Stimulated activated CD4-positive, alpha-beta T cell treated with anti-CD3 and anti-CD28 coated beads, Interleukin-15, amount 100 ng/mL, for 48 hours (primary cell): ENCODE measurements around the gene HACD4.

Experiments used
- DNase-seq, 2 donors: peaks; one replicate each; pipeline ENCODE4 v3.0.0-alpha.2; 2020; ENCODE audit warnings: low read depth in 2 of 2

HACD4 gene, protein sequence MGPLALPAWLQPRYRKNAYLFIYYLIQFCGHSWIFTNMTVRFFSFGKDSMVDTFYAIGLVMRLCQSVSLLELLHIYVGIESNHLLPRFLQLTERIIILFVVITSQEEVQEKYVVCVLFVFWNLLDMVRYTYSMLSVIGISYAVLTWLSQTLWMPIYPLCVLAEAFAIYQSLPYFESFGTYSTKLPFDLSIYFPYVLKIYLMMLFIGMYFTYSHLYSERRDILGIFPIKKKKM

DNA sequence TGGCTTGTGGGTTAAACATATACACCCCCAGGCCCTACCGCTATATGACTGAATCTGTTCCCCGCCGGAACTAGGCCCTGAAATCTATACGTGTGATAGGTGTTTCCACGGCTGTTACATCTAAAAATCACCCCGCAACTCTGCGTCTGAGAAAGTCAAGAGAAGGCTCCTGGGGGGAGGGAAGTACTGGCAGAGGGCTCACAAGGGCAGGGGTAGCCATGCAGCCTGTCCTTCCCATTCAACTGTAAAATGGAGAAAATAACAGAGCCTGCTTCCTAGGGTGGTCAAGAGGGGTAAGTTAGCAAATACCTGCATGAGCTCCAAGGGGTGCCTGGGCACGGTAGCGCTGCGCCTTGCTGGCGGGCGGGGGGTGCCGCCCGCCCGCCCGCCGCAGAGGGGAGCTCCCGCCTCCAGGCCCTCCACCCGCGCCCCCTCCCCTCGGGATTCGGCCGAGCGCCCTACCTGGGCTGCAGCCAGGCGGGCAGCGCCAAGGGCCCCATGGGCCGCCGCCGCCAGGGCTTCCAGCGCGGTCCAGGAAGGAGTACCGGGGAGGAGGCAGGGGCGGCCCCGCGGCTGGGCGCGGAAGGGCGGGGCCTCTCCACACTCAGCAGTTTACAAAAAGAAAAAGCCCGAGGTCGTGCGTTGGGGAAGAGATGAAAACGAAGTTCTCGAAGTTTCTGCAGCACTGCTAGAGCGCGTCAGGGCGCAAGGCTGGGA lies at the start of gene HACD4:
Gene HACD4, minus strand, starts transcription at position 550 of the 717 bp plus-strand sequence. Its CDS starts 50 bp downstream, at position 500.
- DNase-seq = peak; percentile 37 to 44

DNA sequence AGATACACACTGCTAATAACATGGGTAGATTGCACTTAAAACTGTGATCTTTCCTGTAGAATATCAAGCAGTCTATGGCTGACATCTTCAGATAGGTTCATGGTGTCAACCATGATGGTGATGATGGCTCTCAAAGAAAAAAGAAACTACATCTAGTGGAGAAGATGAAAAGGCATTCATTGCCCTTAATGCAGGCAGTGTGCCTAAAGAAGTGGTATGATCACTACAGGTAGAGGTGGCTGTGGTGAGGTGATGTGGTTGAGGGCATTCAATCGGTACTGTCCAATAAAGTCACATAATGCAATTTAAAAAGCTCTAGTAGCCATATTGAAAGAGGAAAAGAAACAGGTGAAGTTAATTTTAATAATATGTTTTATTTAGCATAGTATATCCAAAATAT lies 49.4 kb upstream of the HACD4 start:
- DNase-seq = no peak

DNA sequence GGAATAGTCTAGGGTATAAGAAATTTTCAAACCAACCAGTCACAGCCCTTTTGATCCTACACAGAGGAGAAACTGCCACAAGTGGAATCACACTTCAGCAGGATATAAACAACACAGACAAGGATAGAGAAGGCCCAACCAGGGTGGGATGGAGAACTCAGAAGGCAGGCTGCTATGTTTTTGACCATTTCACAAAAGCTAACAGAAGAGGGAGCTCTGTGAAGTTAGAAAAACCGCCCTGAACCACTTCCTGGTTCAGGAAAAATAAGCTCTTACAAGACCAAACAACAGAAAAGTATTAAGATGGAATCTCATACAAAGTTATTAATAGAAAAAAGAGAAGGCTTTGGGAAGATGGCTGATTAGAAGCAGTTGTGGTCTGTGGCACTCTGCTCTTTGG lies 47.3 kb upstream of the HACD4 start:
- no peak for DNase-seq

DNA sequence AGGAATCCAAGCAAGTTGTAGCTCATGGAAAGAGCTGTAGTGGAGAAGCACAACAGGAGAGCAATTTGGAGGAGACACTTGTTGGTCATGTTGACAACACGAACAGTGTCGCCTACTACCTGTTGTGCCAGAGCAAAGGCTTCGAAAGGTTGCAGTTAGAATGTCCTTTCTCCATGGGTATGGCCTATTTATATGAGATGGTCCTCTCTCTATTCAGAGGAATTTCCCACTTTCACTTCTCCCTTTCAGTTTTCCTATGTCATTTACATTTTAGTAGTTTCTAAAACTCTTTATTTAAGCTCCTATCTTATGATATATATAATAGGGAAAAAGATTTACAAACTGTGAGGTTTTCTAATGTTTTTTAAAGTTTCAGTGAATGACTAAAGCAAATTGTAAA lies 46.3 kb upstream of the HACD4 start, which contains the start of gene IFNB1:
Gene IFNB1, minus strand, starts transcription at position 162 of the 400 bp plus-strand sequence. Its CDS starts 73 bp downstream, at position 89.
- DNase-seq = no peak

DNA sequence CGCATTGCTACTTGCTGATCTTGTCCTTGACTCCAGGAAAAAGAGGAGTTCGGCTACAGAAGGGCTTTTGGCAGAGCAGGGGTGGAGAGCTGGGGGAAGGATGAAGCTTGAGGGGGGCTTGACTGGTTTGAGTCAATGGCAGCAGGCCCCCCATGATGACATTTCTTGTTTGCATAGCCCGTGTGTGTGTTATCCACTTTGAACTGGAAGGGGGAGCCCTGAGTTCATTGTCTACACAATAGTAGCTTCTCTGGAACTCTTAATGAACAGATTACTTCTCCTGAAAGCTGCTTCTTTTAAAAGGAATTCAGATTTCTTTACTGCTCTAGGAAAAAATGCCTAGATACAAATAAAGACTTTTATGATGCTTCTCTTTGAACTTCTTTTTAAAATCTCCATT lies 44.0 kb upstream of the HACD4 start:
- DNase-seq = no peak

DNA sequence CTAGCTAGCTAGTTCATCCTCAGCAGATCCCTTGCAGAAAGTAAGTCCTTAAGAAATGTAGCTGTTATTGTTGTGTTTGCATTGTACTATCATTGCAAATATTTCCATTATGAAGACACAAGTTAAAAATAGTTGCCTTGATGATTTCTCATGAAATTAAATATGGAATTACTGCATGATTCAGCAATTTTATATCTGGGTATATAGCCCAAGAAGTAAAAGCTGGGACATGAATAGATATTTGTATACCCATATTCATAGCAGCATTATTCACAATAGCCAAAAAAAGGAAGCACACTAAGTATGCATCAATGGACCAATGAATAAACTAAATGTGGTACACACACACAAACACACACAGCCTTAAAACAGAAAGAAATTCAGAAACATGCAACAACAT lies 39.5 kb upstream of the HACD4 start:
- DNase-seq = no peak

DNA sequence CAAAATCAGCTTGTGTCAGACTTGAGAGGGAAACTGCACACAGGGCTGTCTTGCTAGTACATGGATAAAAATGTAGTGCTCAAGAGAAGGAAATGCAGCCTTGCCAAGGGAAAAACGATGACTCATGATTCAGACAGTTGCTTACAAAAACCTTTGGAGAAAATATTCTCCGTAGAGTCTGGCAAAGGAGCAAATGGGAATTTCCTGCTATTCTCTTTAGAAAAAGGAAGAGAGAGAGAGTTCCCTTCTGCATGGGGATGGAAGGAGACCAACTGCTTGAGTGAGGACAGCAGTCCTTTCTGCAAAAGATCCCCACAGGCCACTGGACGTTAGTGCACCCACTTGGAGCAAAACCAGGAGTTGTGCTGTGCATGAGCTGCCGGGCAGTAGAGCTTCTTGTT lies 38.7 kb upstream of the HACD4 start:
- no peak for DNase-seq

DNA sequence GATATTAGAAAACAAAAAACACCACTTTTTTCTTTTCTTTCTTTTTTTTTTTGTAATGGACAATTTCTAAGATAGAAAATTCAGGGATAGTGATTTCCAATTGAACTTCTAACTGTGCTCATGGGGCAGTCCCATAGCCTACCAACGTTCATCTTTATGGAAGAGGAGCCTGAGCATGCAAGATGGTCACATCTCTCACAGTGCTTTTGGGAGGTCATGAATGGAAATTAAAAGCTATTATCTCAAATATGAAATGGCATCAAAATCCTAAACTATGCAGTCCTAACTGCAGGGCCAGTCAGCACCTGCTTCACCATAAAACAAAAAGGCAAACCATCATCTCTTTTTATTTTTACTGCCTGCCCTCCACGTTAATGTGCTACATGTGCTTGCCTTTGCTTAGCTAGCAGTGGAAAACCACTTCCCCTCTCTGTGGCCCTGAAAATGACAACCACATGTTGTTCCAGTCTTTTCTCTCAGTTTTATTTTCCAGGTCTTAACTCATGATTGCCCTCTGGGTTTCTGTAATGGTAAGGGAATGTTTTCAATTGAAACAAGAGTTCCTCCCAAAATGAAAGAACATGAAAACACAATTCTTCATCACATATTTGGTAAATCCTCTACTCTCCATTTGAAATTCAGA lies 29.6 kb upstream of the HACD4 start:
- no peak for DNase-seq

DNA sequence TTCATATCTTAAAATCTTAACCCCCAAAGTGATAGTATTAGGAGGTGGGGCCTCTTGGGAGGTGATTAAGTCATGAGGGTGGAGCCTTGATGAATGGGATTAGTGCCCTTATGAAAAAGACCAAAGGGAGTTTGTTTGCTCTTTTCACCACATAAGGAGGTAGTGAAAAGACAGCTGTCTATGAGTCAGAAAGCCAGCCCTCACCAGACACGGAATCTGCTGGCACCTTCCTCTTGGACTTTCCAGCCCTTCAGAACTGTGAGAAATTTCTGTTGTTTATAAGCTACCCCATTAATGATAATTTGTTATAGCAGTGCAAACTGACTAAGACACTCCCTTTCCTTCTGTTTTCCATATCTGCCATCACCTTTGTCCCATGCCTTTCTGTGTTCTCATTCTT lies 25.5 kb upstream of the HACD4 start:
- no peak for DNase-seq

DNA sequence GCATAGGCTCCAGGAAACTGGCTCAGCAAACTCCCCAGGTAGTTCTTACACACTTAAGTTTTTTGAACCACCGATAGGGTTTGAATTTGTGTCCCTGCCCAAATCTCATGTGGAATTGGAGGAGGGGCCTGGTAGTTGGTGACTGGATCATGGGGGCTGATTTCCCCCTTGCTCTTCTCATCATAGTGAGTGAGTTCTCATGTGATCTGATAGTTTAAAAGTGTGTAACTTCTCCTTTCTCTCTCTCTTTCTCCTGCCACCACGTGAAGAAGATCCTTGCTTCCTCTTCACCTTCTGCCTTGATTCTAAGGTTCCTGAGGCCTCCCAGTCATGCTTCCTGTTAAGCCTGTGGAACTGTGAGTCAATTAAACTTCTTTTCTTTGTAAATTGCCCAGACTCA lies 22.4 kb upstream of the HACD4 start:
- no peak for DNase-seq

DNA sequence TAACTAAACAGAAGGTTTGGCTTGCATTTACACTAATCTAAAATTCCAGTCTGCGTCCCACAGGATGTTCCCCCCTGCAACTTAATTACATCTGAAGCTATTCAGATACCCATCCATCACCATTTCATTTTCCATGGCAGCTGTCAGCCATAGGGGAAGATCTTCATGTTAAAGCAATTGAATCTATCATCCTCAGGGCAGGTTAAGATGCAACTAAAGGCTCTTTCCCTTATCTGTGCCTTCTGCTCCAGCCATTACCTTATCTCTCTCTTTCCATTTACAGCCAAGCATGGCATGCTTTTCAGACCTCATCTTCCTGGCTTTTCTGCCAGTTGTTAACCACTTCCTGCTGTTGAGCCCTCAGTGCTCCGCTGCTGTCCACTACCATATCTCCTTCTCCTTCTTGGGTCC lies 15.8 kb upstream of the HACD4 start:
- DNase-seq = no peak

DNA sequence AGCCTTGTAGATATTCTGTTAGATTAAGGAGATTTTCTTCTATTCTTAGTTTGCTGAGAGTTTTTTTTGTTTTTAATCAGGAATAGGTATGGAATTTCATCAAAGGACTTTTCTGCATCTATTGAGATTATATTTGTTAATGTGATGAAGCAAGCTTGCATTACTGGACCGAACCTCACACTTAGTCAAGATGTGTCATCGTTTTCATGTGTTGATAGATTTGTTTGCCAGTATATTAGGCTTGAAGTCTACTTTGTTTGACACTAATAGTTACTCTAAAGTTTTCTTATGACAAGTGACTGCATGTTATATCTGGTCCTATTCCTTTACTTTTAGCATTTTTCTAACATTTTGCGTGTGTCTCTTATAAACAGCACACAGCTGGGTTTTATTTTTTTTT lies 12.4 kb upstream of the HACD4 start:
- no peak for DNase-seq

DNA sequence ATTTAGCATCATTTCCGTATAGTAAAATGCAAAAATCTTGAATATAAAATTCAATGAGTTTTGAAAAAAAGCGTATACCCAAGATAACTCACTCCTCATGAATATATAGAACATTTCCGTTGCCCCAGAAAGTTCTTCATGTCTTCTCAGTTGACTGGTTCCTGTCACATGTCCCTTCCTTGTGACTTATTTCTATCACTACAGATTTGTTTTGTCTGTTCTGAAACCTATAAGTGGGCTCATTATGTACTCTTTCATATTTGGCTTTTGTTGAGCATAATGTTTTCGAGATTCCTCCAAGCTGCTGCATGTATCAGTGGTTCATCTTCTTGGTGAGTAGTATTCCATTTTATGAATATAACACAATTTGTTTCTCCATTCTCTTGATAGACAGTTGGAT lies 11.0 kb upstream of the HACD4 start:
- DNase-seq = no peak

DNA sequence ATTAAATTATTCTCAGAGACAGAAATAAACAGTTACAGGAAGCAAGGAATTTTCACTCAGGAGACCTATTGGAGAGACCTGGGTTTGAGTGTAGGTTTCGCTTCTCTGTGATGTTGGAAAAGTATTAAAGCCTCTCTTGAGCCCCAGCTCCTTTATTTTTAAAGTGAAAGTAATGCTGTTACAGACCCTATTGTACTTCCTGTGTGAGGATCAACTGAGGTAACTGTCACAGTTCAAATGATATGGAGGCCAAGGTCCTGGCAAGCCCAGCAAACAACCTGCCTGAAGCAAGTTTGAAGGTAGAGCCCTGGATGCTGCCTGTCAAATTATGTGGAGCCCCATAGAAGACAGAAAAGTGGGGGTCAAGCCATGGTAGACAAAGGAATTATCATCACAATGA lies 7.9 kb upstream of the HACD4 start:
- DNase-seq = no peak

DNA sequence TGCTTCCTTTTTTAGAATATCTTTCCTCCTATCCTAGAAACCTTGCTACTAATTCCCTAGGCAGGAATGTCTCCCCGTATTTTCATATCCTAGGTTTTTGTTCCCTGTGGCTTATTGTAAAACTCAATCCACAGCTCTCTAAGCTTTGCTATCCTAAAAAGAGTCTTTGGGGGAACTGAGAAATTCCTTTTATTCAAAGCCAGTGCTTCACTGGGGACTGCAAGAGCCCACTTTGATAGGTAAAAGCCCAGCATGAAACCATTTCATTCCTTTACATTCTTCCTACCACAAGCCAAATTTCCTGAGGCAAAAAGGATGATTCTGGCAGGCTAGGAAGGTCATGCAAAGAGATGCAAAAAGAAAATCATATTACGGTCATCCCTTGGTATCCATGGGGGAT lies 5.8 kb upstream of the HACD4 start:
- DNase-seq = no peak

DNA sequence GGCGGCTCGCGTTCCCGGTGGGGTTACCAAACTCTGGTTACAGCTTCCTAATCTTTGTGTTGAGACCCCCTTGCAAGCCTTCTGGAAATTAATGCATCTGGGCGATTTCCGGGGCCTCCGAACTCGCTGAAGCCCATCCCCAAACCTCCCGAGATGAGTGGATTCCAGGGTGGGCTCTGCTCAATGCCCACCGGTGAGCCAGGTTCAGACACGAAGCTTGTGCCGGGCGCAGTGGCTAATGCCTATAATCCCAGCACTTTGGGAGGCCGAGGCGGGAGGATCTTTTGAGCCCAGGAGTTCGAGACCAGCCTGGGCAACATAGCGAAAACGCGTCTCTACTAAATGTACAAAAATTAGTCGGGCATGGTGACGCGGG lies 356 bp upstream of the HACD4 start:
- no peak for DNase-seq

DNA sequence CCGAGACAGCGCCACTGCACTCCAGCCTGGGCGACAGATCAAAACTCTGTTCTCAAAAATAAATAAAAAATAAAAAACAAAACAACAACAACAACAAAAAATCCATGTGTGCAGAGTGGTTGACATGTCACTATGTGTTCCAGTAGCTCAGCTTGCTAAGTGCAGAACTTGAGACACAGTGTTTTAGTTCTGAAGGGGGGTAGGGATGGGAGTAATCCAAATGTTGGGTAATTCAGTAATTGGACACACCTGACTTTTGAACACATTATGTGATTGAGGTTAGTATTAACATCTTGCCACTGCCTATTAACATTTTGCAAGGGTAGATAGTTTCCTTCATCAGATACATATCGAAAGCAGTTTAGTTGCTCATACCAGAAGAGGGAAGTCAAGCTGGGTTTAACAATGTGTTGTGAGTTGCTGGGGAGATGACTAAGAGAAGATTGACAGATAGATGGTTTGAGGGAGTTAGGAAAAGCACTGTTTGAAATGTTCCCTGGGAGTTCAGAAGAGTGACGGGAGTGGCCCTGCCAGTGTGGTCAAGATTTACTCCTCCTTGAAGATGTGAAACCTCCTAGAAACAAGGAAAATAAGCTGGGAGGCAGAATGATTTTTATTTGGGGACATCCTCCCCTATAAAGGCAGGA lies 928 bp downstream of the HACD4 start:
- no peak for DNase-seq

DNA sequence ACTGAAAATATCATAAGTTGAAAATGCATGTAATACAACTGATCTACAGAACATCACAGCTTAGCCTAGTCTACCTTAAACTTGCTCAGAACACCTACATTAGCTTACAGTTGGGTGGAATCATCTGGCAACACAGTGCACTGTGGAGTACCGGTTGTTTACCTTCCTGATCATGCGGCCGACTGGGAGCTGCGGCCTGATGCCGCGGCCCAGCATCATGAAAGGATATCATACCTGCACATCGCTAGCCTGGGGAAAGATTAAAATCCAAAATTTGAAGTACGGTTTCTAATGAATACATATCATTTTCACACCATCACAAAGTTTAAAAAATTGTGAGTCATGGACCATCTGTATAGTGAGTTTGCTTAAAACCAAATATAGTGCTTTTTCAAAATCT lies 1.8 kb downstream of the HACD4 start:
- no peak for DNase-seq

DNA sequence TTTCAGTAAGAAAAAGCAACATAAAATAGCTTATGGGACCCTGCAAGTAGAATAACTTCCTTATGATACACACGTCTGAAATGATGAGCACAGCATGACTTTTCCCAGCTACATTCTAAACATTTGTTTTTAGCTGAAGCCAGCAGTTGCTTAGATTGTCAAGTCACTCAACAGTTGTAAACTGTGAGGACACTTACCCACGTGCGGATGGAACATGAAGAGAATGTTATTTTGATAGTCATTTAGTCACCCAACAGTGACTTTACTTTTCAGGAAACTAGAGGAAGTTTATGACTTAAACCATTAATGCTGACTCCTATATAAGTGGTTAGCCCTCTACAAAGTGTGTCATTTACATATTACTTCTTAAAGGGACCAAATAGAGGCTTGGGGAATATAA lies 3.0 kb downstream of the HACD4 start:
- DNase-seq = no peak

DNA sequence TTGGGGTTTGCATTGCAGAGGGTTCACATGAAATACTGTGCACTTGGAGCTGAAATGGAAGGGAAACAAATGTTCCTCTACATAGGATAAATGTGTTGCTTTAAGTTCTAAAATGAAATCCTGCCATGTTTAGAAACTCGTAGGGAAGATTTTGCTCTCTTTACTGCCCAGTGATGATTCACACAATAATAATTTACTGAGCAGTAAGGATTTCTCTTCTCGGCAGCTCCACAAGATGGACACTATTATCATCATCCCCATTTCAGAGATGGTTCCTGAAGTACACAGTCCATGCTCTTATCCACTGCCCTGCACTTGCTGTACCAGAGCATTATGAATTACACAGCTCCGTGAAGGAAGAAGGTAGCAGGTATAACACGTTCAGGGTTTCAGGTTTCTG lies 4.1 kb downstream of the HACD4 start:
- DNase-seq = no peak

DNA sequence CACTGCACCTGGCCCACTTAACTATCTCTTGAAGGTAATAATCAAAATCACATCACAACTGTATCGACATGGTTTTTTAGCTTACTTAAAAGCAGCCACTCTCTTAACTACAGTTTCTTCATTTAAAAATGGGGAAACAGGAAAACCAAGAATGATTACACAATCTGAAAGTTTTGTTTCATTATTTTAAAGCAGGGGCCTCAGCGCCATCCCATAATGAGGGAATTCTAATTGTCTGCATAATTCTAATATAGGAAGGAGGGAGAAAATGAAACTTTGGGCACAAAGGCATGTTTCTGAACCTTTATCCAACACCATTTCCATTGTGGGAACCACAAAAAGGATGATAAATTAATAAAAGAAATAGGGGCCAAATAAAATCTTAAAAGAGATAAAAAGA lies 7.6 kb downstream of the HACD4 start:
- no peak for DNase-seq

DNA sequence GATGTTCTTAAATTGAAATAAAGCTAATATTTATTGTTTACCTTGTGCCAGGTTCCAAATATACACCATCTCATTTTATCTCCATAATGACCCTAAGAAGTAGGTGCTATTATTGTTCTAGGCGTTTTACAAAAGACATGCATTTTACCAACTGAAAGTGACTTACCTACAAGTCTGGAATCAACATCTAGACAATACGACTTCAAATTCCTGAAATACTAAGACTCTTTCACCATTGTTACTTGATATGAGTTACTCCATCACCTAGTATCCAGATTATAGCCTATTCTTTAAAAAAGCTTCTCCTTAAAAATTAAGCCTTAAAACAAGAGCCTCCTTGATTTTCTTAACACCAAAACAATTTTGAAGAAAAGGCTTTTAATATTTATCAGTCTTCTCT lies 13.3 kb downstream of the HACD4 start:
- no peak for DNase-seq
